NCI-H1105 treated with DMSO at 0.1 percent for 48 hours (cell line): ENCODE measurements around the gene SNRNP40.
"Not testable (repeated sequence)": the region's sequence is repeated elsewhere in the genome, so short reads cannot be mapped to it uniquely, and the experiment has no call there.

Experiments
- DNase-seq: peaks from one replicate; lab custom pipeline; 2025; lab: John Stamatoyannopoulos, UW

Gene SNRNP40

GRCh38 chr1:31296486-31297276, at the start of gene SNRNP40, which contains the start of gene ZCCHC17:
TSS of gene SNRNP40 (minus strand) at chr1:31296788. CDS start at chr1:31296751, 37 bp downstream.
TSS of gene ZCCHC17 (plus strand) at chr1:31297032. CDS start at chr1:31310099, 13,067 bp downstream.
- DNase-seq: peak; percentile 100

DNA sequence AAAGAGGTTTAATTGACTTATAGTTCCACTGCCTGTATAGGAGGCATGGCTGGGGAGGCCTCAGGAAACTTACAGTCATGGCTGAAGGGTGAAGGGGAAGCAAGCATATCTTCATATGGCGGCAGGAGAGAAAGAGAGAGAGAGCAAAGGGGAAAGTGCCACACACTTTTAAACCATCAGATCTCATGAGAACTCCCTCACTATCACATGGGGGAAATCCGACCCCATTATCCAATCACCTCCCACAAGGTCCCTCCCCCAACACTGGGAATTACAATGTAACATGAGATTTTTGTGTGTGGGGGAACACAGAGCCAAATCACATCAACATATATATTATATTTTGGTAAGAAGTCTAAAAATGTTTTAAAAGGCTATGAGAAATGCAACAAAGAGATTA, 49.0 kb upstream of the SNRNP40 start:
- no peak for DNase-seq

DNA sequence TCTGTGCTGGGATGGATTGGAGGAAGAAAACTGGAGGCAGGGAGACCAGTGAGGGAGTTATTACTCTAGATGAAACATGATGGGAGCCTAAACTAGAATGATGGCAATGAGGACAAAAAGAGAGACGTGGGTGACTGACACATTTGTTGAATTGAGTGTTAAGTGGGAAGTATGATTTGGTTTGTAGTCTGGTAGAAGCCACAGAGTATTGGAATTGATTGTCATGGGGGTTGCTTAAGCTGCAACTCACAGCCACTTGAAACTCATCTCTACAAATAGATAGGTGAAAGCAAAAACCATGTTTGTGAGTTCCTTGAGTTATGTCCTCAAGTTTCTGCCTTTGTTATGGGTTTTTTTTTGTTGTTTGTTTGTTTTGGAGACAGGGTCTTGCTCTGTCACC, 47.9 kb upstream of the SNRNP40 start:
- no peak for DNase-seq

GRCh38 chr1:31336687-31337467, 40.3 kb upstream of the SNRNP40 start:
- DNase-seq: no peak

DNA sequence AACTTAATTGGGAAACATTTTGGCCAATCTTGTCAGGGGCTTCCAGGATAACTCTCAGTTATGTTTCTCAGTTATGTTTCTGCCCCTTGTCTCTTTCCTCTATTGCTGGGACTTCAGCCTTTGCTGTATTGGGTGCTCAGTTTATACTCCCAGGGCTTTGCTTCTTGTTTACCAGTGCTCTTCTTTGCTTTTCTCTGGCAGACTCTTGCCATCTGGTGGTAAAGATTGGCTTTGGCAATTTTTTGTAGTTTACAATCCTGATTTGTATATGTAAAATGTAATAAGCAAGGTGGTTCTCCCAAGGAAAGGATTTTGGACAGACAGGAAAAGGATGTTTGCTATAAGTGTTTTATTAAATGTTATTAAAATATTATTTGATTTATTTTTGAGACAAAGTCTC, 38.4 kb upstream of the SNRNP40 start:
- DNase-seq: peak; percentile 73

- DNase-seq: no peak
Observed at GRCh38 chr1:31327381-31327780, 30.8 kb upstream of the SNRNP40 start.

DNA sequence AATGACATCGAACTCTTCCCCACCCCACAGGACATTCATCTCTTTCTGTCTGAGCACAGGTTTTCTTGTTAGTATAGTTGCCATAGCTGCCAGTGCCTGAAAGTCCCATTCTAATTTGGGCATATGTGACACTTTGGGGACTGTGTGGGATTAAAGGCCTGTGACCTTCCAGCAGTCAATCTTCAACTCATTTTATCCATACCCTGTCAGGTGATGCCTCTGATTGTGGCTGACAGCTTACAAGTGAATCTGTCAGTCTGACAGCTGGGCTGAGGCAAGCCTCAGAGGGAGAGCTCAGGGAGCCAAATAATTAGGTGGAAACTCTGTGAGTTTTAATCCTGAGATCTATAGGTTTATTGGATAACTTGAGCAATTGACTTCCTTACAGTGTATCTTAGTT, 29.9 kb upstream of the SNRNP40 start:
- DNase-seq: no peak

- DNase-seq: no peak
Observed at GRCh38 chr1:31324992-31325391, 28.4 kb upstream of the SNRNP40 start.

DNA sequence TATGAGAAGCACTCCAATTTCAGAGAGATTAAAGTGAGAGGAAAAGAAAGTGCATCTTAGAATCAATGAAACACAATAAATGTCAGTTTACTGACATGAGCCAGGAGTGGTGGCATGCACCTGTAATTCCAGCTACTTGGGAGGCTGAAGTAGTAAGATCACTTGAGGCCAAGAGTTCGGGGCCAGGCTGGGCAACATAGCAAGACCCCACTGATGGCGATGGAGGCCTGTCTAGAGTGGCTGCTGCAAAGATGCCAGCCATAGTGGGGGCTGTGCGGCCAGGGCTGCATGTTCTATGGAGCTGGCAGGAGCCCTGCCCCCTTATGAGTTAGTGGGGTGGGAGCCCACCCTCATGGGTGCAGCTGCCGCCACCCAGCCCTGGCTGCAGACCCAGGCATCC, 27.5 kb upstream of the SNRNP40 start:
- no peak for DNase-seq

DNA sequence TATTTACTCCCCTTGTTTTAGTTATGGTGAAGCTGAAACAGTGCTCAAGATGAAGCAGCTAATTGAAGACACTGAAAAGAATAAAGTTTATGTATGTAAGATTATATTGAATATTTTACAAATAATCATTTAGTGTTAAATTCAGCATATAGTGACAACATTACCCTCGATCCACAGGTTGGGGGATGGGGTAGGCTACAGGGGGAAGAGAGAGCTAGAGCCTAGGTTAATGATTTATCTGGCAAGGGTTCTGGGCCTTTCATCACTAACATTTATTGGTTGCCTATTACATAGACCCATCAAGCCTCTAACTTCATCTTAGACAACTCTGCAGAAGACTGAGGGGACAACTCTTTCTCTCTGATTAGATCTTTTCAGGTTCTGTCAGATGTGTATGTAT, 21.6 kb upstream of the SNRNP40 start:
- DNase-seq: no peak

DNA sequence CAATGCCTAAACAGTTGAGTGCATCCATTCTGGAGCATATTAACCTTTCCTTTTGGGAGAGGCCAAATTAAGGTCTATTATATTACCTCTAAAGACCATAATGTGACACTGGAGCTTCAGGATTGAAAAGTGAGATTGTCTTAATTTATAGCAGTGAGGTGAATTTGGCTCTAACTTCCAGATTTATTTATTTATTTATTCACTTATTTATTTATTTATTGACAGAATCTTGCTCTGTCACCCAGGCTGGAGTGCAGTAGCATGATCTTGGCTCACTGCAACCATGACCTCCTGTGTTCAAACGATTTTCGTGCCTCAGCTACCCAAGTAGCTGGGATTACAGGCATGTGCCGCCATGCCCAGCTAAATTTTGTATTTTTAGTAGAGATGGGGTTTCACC, 19.3 kb upstream of the SNRNP40 start:
- DNase-seq: peak; percentile 80

DNA sequence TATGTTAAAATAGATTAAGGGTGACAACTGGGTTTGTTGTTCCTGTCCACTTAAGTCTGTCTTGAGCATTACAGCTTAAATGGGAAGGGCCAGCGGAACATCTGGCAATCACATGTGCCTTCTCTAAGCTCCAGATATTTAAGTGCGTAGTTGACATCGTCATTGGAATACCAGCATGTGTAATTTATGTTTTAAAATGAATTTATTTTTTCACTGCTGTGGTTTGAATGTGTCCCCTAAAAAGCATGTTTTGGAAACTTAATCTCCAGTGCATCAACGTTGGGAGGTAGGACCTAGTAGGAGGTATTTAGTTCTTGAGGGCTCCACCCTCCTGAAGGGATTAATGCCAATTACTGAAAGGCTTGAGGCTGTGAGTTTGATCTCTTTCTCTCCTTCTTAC, 13.6 kb upstream of the SNRNP40 start:
- DNase-seq: no peak

GRCh38 chr1:31308036-31308435, 11.4 kb upstream of the SNRNP40 start:
- DNase-seq: no peak

- no peak for DNase-seq
Observed at GRCh38 chr1:31306278-31306677, 9.7 kb upstream of the SNRNP40 start.

GRCh38 chr1:31302709-31303441, 6.3 kb upstream of the SNRNP40 start:
- DNase-seq: no peak

DNA sequence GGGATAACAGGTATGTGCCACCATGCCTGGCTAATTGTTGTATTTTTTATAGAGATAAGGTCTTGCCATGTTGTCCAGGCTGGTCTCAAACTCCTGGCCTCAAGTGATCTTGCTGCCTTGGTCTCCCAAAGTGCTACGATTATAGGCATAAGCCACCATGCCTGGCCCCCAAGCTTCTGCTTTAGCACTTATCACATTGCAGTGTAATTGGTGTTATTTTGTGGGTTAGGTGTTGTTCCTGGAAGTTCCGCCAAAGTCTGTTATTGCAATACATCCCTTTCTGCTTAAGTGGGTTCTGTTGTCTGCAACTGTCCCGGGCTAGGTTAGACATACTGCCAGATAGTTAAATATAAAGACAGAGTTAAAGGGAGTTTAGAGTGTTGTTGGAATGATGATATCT, 3.6 kb upstream of the SNRNP40 start:
- no peak for DNase-seq

DNA sequence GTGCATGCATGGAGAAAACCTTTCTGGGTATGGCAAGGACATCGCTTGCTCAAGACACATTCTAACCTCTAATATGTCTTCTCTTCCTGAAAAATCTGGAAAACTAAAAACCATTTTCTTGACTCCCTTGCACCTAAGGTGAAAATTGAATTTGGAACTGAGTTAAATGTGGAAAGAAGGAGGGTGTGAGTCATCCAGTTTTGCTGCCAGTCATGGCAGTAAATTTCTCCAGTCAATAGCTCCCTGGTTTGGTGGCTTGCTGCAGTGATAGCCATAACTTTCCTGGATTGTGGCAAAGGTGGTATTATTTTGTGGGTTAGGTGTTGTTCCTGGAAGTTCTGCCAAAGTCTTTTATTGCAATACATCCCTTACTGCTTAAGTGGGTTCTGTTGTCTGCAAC, 2.8 kb upstream of the SNRNP40 start:
- DNase-seq: no peak

- DNase-seq: peak; percentile 11
Observed at GRCh38 chr1:31297277-31298247, 974 bp upstream of the SNRNP40 start.

GRCh38 chr1:31295874-31296485, 608 bp downstream of the SNRNP40 start:
- DNase-seq: no peak

GRCh38 chr1:31289021-31289420, 7.6 kb downstream of the SNRNP40 start:
- DNase-seq: no peak

GRCh38 chr1:31287791-31288190, 8.8 kb downstream of the SNRNP40 start:
- DNase-seq: not testable (repeated sequence)
